UCSD-AML1 (cell line): ENCODE measurements around the gene CMPK2.
A peak's percentile ranks its signal among the peaks of the same experiment; 100 is the strongest.
"Not testable (repeated sequence)": the region's sequence is repeated elsewhere in the genome, so short reads cannot be mapped to it uniquely, and the experiment has no call there.

Source experiments
- DNase-seq: peaks from one replicate; lab custom pipeline; 2025; ENCODE audit not compliant: unreplicated experiment; lab: John Stamatoyannopoulos, UW

The CMPK2 gene

GRCh38 chr2:6865346-6866274 lies at the start of gene CMPK2:
Gene CMPK2 (minus strand): TSS chr2:6865907. CDS start chr2:6865696, 211 bp downstream.
- DNase-seq = peak; percentile 85

GRCh38 chr2:6915399-6915798 lies 49.7 kb upstream of the CMPK2 start:
- DNase-seq = no peak

- no peak for DNase-seq
These were observed 49.1 kb upstream of the CMPK2 start for GRCh38 chr2:6914828-6915227.

GRCh38 chr2:6913415-6914157 lies 47.9 kb upstream of the CMPK2 start:
- DNase-seq = no peak

- no peak for DNase-seq
These were observed 46.0 kb upstream of the CMPK2 start for GRCh38 chr2:6911721-6912120.

GRCh38 chr2:6909431-6910385 lies 44.0 kb upstream of the CMPK2 start:
- peak; percentile 21 for DNase-seq

- no peak for DNase-seq
These were observed 42.6 kb upstream of the CMPK2 start for GRCh38 chr2:6908291-6908690.

GRCh38 chr2:6906165-6906741 lies 40.5 kb upstream of the CMPK2 start:
- no peak for DNase-seq

GRCh38 chr2:6905668-6906067 lies 40.0 kb upstream of the CMPK2 start:
- no peak for DNase-seq

GRCh38 chr2:6902581-6902980 lies 36.9 kb upstream of the CMPK2 start:
- DNase-seq = not testable (repeated sequence)

- DNase-seq = no peak
These were observed 31.4 kb upstream of the CMPK2 start for GRCh38 chr2:6896930-6897759.

GRCh38 chr2:6893876-6894482 lies 28.3 kb upstream of the CMPK2 start:
- no peak for DNase-seq

GRCh38 chr2:6888724-6889123 lies 23.0 kb upstream of the CMPK2 start:
- DNase-seq = no peak

- DNase-seq = no peak
These were observed 22.1 kb upstream of the CMPK2 start for GRCh38 chr2:6887751-6888192.

- no peak for DNase-seq
These were observed 20.3 kb upstream of the CMPK2 start for GRCh38 chr2:6885968-6886367.

- DNase-seq = no peak
These were observed 19.8 kb upstream of the CMPK2 start for GRCh38 chr2:6885551-6885950.

- DNase-seq = no peak
These were observed 17.9 kb upstream of the CMPK2 start for GRCh38 chr2:6883448-6884122.

- no peak for DNase-seq
These were observed 15.8 kb upstream of the CMPK2 start for GRCh38 chr2:6881516-6881915.

GRCh38 chr2:6881046-6881445 lies 15.3 kb upstream of the CMPK2 start:
- no peak for DNase-seq
